Cerebellar nuclear complex (tissue), 1 donor: ENCODE results near the gene MRPL55.
"Not testable (repeated sequence)": the region's sequence is repeated elsewhere in the genome, so short reads cannot be mapped to it uniquely, and the experiment has no call there.

Experiments used
- DNase-seq, 2 experiments: peaks; one replicate each; lab custom pipeline; 2025; lab: John Stamatoyannopoulos, UW

The MRPL55 gene

DNA sequence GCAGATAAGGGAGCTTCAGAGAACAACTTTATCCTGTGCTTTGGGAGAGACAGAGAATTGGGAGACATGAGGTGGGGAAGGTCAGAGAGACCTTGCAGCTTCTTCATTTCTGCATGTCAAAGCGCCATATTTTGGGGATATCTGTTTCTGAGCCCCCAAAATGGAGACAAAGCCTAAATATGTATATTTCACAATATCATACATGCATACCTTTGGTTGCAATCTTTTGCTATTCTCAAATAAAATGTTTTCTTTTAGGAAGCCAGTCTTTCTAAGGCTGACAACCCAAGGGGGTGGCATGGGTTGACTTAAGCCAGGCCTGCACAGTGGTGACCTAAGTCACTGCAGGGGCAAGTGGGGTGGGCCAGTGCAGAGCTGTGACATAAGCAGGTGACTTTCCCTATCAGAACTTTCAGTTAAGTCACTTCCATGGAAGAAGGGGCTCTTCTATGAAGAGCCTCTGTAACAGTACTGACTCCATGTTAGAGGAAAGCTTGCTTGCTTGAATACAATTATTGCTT is 13.9 kb upstream of the MRPL55 start:
- DNase-seq = no peak

DNA sequence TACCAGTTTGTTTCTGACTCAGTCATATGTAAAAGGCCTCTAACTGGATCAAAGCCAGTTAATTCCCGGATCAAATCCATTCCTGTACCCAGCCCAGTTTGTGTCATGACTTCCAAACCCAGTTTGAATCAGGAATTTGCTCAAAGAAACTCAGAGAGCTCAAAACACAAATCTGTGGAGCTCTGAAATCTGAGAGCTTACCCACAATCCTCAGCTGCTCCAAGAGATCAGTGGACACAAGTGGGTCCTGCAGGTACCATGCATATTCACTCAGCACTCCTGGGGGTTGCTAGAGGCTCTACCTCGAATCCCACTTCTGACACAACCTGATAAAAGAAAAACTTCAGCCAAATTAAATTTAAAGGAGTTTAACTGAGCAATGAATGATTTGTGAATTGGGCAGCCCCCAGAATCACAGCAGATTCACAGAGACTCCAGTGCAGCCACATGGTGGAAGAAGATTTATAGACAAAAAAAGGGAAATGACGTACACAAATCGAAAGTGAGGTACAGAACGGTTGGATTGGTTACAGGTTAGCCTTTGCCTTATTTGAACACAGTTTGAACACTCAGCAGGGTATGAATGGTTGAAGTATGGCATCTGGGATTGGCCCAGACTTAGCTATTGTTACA is 11.9 kb upstream of the MRPL55 start:
- DNase-seq = no peak

DNA sequence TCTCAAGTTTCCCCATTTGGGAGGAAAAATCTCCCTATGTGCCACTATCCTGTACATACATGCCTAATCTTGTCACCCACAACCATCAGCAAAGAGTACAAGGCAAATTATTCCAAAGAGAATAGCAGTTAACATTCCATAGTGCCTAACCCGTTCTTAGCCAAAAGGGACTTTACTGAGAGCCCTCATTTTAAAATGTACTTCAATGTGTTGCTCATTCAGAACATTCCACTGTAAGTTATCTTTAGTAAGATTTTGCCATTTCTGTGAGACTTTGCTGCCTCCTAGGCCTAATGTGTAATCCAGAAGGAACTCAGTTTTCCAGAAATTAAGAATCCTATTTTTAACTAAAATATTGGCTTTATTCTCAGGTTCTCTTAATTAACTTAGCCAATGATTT is 11.3 kb upstream of the MRPL55 start:
- DNase-seq = no peak

DNA sequence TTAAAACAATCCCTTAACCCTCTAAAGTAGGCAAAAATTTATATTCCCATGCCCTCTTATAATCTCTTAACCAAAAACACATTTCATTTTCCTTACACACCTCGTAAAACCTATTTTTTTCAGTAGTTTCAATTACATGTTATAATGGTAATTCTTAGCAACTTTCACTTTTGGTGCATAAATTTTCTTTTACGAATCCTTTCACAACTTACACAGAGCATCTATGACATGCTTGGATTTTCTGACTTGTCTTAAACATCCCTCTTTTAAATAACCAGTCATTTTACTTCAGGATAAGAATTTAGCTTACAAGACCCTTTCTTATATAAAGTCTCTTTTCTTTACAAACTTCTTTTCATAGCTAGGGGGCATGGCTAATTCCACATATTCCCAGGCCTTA is 8.9 kb upstream of the MRPL55 start:
- DNase-seq = no peak

DNA sequence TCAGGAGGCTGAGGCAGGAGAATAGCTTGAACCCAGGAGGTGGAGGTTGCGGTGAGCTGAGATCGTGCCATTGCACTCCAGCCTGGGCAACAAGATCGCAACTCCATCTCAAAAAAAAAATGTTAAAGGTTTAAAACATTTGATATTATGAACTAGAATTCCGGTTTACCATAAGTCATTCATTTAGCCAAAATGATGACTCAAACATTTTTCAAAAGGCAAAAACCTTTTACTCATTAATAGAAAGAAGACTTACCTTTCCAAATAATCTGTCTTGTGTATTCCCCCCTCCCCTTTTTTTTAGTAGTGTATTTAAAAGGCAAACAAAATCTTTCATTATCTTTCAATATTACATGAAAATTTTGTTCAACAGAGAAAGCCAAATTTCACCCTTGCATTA is 8.2 kb upstream of the MRPL55 start:
- DNase-seq = no peak

DNA sequence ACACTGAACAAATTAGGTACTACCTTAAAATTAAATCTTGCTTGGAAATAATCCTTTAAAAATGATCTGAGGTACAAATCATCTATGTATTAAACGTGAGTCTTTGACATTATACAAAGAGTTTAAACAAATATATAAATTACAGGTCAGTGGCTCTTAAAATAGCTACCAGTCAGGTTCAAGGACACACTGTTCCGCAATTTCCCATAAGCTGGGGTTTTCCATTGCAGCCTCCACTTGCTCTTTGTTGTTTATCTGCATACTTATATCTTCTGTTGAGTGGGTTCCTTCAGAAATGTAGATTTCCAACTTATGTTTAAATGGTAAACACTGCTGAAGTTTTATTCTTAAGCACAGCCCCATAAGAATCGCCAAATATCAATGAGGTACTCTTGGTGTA is 5.7 kb upstream of the MRPL55 start:
- no peak for DNase-seq

DNA sequence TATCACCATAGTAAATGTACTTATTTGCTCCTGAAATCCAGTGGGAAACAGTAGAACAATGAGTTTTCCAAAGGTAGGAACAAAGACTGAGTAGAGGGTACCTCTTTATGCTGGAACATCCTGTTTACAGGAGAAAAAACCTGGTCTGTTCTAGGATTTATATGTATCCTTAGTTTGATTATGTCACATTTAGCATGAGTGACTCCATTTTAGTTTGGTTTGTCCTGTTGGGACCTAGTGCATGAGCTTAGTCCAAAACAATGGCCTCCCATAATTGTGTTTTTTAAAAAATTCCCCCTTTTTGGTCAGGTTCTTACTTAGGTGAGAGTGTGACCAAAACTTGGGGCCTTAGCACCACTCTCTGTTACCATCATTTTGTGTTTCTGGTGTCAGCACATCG is 3.5 kb upstream of the MRPL55 start:
- no peak for DNase-seq

DNA sequence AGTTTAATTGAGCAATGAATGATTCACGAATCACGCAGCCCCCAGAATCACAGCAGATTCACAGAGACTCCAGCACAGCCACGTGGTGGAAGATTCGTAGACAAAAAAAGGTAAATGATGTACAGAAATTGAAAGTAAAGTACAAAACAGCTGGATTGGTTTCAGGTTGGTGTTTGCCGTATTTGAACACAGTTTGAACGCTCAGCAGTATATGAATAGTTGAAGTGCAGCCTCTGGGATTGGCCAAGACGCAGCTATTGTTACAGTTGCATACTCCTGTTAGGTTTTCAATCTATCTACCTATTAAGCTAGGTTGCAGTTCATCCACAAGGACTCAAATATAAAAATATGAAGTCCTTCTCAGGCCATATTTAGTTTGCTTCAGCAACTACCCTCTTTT is 3.1 kb upstream of the MRPL55 start:
- DNase-seq = no peak

DNA sequence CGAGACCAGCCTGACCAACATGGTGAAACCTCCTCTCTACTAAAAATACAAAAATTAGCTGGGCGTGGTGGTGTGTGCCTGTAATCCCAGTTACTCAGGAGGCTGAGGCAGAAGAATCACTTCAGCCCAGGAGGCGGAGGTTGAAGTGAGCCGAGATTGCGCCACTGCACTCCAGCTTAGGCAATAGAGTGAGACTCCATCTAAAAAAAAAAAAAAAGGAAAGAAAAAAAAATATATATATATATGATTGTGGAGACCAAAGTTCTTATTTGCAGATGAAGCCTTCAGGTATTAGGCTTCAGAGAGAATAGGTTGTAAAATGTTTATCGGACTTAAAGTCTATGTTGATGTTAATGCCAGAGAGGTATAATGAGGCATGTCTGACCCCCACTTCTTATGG is 2.2 kb upstream of the MRPL55 start:
- not testable (repeated sequence) for DNase-seq

DNA sequence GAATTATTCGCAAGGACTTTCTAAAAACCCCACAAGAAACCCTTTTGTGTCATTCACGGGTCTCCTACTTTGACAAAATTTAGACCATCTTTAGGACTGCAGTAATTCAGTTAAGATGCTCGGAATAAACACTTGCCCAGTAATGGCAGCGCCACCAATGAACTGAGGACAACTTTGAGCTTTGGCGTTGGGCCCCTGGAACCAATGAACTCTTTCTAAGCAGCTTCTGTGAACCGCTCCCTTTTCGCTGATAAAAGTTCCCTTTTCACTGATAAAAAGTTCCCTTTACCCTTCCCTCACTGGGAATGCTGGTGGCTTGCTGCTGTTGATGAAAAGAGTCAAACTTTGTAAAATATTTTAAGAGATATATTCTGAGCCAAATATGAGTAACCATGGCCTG is 1.5 kb upstream of the MRPL55 start:
- DNase-seq = no peak

DNA sequence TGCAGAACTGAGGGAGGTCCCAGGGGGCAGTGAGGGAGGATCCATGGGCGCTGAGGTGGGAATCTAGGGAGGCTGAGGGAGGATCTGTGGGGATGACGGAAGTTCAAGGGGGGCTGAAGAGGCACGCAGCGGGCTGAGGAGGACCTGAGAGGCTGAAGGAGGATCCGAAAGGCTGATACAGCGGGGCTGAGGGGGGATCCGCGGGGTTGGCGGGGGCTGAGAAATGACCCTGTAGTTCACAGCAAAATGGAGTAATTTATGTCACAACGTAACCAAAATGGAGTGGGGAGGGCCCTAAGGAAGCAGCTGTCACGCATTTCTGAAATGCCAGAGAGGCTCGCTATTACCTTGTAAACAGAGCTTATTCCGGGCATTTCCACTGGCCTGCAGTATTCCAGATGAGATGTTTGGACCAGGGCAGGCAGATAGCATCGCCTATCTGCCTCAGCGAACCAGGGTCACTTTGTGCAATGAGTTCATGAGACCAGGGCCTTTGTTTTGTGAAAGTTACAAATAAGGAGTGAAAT is 926 bp upstream of the MRPL55 start:
- DNase-seq = no peak

DNA sequence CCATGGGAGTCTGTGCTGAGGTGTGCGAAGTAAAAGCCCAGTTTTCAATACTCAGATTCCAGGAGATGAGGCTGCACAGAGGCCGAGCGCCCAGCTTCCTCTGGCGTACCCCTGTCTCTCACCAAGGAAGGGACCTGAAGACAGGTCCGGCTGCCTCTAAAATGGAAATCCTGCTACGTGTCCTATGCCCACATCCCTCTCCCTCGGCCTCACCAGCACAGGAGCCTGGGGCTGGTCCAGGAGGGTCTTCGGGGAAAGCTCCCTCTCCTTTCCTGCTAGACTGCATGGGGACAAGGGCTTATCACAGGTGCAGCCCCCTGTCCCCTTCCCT is 392 bp downstream of the MRPL55 start:
- no peak for DNase-seq

DNA sequence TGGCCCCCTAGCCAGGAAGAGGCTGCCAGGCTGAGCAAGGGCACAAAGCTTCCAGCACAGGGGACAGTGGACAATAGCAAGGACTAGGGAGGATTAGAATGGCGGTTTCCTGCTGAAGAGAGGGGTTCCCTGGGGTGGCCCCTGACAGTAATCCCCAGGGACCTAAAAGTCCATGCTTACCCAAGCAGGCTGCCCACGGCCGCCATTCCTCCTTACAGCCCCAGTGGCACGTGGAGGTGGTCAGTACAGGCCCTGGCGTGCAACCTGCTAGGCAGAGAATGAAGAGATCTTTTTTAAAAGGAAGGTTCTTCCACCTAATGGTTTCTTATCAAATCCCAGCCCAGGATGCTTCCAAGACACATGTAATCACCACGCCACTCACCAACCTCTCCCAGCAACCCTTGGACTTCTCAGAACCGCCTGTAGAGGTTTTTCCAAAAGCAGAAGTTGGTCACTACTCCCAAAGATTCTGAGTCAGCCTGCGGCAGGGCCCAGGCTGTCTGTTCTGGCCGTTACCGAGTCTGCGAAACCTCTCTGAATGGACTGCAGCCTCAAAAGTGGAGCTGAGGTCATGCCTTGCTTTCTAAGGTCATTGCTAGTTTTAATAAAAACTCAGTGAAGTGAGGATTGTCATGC is 926 bp downstream of the MRPL55 start:
- DNase-seq = no peak

DNA sequence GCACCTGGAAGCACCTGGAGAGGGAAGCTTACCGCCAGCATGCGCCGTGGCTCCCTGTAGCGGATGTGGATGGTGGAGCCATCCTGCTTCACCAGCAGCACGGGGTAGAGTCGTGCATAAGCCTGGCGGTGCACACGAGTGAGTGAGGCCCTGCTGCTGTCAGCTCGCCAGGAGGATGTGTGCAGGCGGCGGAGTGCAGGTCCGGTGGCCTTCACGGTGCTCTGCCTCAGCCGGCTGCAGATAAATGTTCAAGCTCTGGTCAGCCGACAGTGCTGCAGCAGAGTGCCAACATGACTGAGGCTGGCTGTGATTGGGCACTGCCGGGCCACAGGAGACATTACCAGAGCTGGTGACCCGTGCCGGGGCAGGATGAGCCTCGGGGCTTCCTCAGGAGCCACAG is 1.5 kb downstream of the MRPL55 start:
- no peak for DNase-seq

DNA sequence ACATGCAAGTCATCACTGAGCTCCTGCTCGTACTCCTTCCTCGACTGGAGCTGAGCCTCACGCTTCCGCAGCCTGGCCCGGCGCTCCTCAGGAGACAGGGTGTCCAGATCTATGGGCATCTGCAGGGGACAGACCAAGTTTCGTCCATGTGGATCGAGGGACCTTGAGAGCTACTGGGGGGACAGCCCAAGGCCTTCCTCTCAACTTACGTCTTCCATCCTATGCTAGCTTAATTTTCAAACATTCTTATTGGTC is 2.4 kb downstream of the MRPL55 start:
- DNase-seq = no peak

DNA sequence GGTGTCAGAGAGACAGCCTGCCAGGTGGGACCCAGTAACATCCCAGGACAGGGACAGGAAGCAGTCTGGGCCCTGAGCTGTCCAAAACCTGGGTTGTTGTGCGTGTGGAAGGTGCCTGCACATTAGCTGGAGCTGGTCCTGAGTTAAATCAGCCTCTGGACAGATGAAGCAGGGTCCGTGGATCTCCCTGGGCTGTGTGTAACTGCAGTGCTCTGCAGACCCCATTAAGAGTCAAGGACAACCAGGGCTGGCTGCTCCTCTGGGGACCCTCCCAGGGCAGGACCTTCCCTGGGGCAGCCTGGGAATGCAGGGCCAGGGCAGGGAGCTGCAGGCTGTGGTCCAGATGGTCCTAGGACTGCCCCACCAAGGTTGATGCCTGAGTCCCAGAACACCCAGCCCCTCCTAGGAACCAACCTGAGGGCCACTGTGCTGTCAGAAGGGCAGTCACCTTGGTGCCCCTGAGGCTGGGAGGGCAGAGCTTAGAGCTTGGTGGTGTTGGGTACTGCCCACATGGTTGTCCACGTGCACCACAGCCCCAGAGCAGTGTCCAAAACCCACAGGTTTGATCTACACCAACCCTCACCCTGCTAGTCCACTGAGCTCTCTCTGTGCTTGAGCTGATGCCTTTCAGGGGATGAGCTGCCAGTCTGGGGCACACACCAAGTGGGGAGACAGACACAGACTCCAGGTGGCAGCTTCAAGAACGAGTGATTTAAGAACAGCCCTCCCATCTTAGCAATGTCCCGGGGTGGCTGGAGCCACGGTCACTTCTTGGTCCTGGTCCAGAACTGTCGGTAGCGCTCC is 2.9 kb downstream of the MRPL55 start:
- DNase-seq = no peak

DNA sequence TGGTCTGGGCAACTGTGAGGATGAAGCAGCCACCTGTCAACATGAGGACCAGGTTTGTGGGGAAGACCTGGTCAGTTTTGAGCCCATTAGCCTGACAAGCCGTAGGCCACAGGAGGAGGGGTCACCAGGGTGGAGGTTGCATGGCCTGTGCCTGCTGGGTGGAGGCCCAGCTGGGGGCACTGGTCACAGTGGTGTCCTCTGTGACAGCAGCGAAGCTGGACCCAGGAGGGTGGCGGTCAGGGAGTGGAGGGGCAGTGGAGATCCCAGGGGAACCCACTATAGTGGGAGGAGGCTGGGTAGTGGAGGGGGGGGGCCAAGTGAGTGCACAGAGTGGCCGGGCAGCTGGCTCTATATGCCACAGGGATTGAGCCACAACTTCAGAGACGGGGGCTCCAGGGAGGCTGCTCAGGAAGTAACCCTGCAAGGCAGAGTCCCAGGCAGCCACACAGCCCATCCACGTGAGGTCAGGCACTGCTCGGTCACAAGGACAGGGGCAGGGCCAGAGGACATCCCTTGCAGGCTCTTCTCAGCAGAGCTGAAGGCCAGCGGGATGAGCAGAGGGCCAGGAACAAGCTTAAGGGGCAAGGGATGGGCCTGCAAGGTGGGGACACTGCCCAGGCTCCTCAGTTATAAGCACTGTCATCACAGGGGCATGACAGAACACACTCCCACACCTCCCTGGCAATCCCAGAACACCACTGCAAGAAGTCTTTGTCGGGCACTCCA is 3.7 kb downstream of the MRPL55 start:
- DNase-seq = no peak

DNA sequence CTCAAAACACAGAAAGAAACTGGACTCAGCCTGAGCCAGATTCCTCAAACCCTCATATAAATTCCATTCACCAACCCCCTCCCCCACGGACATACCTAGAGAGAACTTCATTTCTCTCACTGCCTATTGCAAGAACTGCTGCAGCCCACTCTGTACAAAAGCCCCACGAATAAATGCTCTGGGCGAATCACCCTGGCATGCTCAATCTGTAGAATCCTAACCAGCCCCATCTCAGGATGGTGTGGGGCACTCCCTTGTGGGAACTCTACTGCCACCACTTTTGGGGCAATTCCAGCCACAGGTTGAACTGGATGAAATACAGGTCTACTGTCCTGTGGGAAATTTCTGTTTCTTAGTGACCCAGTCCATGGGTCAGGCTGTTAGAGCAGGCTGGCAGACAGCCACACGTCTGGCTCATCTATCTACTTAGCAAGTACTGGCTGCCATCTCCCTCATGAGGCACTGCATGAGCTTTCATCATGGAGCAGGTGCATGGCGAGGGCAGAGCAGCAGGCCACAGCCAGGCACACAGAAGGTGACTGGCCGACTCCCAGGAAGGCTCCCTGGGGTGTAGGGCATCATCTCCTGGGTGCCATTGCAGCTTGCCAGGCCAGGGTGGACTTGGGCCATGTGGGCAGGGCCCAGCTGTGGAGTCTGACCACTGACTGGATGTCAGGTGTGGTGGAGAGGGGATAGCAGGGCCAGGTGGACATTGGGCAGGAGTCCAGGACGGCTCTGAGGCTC is 4.4 kb downstream of the MRPL55 start:
- DNase-seq = no peak

DNA sequence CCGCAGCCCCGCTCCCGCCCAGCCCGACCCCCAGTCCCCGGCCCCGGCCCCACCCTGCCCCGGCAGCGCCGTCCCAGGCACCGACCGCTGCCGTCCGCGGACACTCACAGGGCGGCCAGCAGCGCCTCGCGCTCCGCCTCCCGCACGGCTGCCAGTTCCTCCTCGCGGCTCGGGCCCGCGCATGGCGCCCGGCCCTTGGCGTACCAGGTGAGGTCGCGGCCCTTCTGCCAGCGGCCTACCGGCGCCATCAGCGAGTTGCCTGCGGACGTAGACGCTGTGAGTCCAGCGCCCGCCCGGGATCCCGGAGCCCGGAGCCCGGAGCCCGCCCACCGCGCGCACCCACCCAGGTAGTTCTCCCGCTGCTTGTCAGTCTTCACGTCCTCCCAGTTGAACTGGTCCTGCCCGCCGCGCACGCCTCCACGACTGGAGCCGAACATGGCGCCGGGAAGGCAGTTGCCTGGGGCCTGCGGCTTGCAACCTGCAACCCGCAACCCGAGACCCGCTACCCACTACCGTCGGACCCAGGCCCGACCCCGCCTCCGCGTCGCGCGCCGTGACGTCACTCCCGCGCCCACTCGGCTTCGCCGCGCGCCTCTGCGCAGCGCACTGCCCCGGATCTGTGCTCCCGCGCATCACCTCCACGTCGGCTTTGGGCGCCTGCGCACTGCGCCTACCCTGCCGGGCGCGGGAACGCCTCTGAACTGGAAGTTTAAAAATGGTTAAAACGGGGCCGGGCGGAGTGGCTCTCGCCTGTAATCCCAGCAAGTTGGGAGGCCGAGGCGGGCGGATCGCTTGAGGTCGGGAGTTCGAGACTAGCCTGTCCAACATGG is 6.1 kb downstream of the MRPL55 start, which contains the start of gene C1orf35:
Gene C1orf35 (minus strand): TSS at position 535 of the 830 bp plus-strand sequence. CDS start 98 bp downstream, at position 437.
- DNase-seq = peak in 1 of 2 experiments; percentile 19

DNA sequence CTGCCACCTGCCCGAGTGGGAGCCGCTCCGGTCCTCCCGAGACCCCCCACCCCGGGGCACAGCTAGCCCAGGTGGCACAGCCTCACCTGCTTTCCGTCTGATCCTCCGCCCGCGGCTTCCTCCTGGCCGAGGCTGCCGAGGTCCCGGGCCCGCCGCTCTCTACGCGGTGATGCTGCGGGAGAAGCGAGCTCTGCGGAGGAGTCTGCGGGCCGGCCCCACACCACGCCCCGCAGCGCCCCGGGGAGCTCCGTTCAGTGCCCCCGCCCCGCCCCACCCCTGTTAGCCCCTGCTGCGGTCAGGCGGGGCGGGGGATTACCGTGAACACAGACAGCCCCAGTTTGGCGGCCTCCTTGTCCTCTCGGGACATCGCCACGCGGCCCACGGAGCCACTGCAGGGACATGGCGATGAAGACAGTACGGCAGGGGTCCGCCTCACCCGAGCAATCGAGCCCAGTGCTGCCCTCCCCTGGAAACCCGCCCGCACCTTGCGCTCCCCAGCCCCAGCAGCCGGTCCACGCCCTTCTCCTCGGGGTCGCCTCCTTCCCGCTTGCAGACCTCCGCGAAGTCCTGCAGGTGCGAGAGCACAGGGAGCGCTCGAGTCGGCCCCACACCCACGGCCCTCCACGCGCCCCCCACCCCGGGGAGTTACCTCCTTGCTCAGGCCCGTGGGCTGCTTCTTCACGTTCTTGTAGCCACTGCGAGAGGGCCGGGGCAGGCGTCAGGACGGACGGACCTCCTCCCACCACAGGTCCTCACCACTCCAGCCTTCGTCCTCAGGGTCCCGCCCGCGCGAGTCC is 6.9 kb downstream of the MRPL55 start:
- no peak for DNase-seq
